ENCODE measurements around the gene EMILIN1. TPM values are rescaled to one million over a fixed set of nuclear protein-coding genes. Genes with fewer than 3 reads are reported as not detected.
"Not testable (repeated sequence)": the region's sequence is repeated elsewhere in the genome, so short reads cannot be mapped to it uniquely, and the experiment has no call there.

EMILIN1 gene
- total RNA-seq, 2 donors from 2014 or later: 231 to 309 TPM

DNA sequence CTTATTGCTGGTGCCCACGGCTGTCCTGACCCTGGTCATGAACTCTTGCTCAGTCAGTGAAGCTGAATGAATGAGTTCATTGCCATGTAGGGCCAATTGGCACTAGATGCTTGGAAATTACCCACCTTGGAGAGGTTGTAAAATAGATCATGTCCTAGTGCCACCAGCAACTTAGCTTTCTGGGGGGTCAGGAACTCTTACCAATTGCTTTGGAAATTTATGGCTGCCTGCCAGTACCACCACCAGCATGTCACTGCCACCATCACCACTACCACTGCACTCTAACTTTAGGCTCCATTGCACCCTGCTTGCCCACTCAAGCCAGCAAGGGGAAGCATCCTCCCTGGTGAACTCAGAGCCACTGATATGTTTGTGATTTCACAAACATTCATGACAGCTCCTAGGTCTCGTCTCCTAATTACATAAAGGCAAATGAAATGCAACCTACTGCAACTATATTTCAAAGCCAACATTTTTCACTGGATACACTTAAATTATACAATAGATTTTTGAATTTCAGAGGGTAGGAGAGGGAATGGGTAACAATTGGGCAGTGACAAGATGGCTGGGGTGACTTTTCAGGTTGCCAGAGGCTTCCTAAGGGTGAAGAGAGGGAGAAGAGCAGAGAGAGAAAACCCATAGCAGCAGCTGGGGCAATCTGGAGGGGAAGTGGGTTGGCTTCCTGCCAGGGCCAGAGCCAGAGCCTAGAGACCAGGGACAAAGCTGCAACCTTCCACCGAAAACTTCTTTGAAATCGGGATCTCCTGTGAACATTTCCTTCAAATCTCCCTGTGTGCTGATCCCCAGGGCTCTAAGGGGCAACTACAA is 3.5 kb upstream of the EMILIN1 start:
- Histone ChIP-seq H3K36me3 (no peaks in the 10 kb centered on the region), H3K27me3 (replicated peaks; ENCODE audit: insufficient read depth) (no peaks in the 10 kb centered on the region), H3K4me1 (ENCODE audit: control insufficient read depth in 1 of 2, low read depth in 2 of 2) (peaks cover 28 to 61% of the 10 kb centered on the region in 2 donors), H3K4me3 (no peak overlapping the region), H3K27ac (peak overlapping the region; percentile 88 to 99), H3K9me3 (no peaks in the 10 kb centered on the region)
- TF ChIP-seq CTCF (IDR thresholded peaks at IDR 0.05): no peak
- DNase-seq (ENCODE audit: low spot score): no peak
- ATAC-seq (ENCODE audit: insufficient number of reproducible peaks, low FRiP score, low read depth): no peak

GRCh38 chr2:27075566-27075871 is 2.9 kb upstream of the EMILIN1 start:
- not testable (repeated sequence) for H3K36me3 ChIP-seq; H3K27me3 ChIP-seq (replicated peaks; ENCODE audit: insufficient read depth); H3K4me3 ChIP-seq; DNase-seq (ENCODE audit: low spot score); H3K9me3 ChIP-seq; ATAC-seq (ENCODE audit: insufficient number of reproducible peaks, low FRiP score, low read depth)
- Histone ChIP-seq H3K27ac (peak overlapping the region; percentile 88 to 99), H3K4me1 (ENCODE audit: control insufficient read depth in 1 of 2, low read depth in 2 of 2) (peaks cover 28 to 60% of the 10 kb centered on the region in 2 donors)

- ATAC-seq (ENCODE audit: insufficient number of reproducible peaks, low FRiP score, low read depth) (no peak), DNase-seq (ENCODE audit: low spot score) (no peak)
- TF ChIP-seq CTCF (IDR thresholded peaks at IDR 0.05): no peak
- H3K27me3 ChIP-seq (replicated peaks; ENCODE audit: insufficient read depth): no peaks in the 10 kb centered on the region
- peaks cover 32 to 64% of the 10 kb centered on the region in 2 donors for H3K4me1 ChIP-seq (ENCODE audit: control insufficient read depth in 1 of 2, low read depth in 2 of 2)
- H3K9me3 ChIP-seq: no peaks in the 10 kb centered on the region
- no peaks in the 10 kb centered on the region for H3K36me3 ChIP-seq
- peak overlapping the region; percentile 87 to 99 for H3K27ac ChIP-seq
- H3K4me3 ChIP-seq: no peak overlapping the region
Observed at GRCh38 chr2:27076323-27076722, 2.1 kb upstream of the EMILIN1 start.

DNA sequence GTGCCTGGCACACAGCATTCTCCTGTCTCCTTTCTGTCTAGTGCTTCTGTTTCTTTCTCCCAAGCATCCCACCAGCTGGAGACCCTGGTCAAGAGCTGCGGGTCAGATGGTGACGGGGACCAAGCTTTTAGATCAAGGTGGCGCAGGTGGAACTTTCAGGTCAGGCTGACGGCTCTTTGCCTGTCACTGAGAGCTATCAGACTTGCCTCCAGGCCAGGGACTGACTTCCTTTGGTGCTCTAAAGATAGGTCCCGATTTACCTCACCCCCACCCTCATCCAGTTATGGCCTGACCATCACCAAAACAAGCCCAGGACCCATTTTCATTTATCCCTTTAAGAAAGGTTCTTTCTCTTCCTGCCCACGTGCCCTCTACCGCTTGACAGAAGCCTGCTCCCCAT is 1.2 kb upstream of the EMILIN1 start:
- Histone ChIP-seq H3K27ac (peak overlapping the region; percentile 87 to 98), H3K27me3 (replicated peaks; ENCODE audit: insufficient read depth) (no peaks in the 10 kb centered on the region), H3K4me1 (ENCODE audit: control insufficient read depth in 1 of 2, low read depth in 2 of 2) (peaks cover 41 to 73% of the 10 kb centered on the region in 2 donors), H3K9me3 (no peaks in the 10 kb centered on the region), H3K36me3 (peaks cover 5% of the 10 kb centered on the region), H3K4me3 (no peak overlapping the region)
- TF ChIP-seq CTCF (IDR thresholded peaks at IDR 0.05): no peak
- DNase-seq (ENCODE audit: low spot score) (no peak), ATAC-seq (ENCODE audit: insufficient number of reproducible peaks, low FRiP score, low read depth) (no peak)

GRCh38 chr2:27079233-27080139 is 1.1 kb downstream of the EMILIN1 start:
- H3K4me3 ChIP-seq: peak overlapping the region; percentile 77
- ATAC-seq (ENCODE audit: insufficient number of reproducible peaks, low FRiP score, low read depth) (no peak), DNase-seq (ENCODE audit: low spot score) (no peak)
- TF ChIP-seq CTCF (IDR thresholded peaks at IDR 0.05): no peak
- H3K4me1 ChIP-seq (ENCODE audit: control insufficient read depth in 1 of 2, low read depth in 2 of 2): peaks cover 33 to 72% of the 10 kb centered on the region in 2 donors
- no peaks in the 10 kb centered on the region for H3K9me3 ChIP-seq
- H3K27me3 ChIP-seq (replicated peaks; ENCODE audit: insufficient read depth): no peaks in the 10 kb centered on the region
- peaks cover 14% of the 10 kb centered on the region for H3K36me3 ChIP-seq
- H3K27ac ChIP-seq: peak overlapping the region; percentile 87 to 98
